Kidney (tissue), 14 donors: ENCODE data around the gene CD44. TPM values are rescaled to one million over a fixed set of nuclear protein-coding genes. Genes with fewer than 3 reads are reported as not detected.
A peak's percentile ranks its signal among the peaks of the same experiment; 100 is the strongest.
"Not testable (repeated sequence)": the region's sequence is repeated elsewhere in the genome, so short reads cannot be mapped to it uniquely, and the experiment has no call there.

Experiments
- DNase-seq, 5 donors: peaks; one replicate each; pipeline ENCODE4 v3.0.0-alpha.2; 2013 to 2020
- FAIRE-seq: peaks from 2 replicates; lab custom pipeline; 2012; peaks lifted over from hg19 to GRCh38; lab: Jason Lieb, UNC
- H3K27ac ChIP-seq, 2 donors: one replicate each; pipeline ENCODE4 v1.7.0; 2013; ENCODE audit warnings: low read depth in 2 of 2, low read length in 2 of 2, inconsistent platforms in 1 of 2
- H3K27me3 ChIP-seq: one replicate; pipeline ENCODE4 v1.7.1; 2013; ENCODE audit warnings: low read length, inconsistent platforms; ENCODE audit not compliant: control insufficient read depth, insufficient read depth
- H3K36me3 ChIP-seq, 3 donors: one replicate each; pipeline versions ENCODE4 v1.7.0 to v1.7.1; 2013; ENCODE audit warnings: low read length in 3 of 3, control low read depth in 1 of 3, inconsistent platforms in 1 of 3; ENCODE audit not compliant: insufficient read depth in 3 of 3, control insufficient read depth in 2 of 3
- H3K4me1 ChIP-seq, 3 donors: one replicate each; pipeline versions ENCODE4 v1.7.0 to v1.7.1; 2013; ENCODE audit warnings: low read length in 3 of 3, inconsistent platforms in 1 of 3, low read depth in 1 of 3; ENCODE audit not compliant: control insufficient read depth in 2 of 3, insufficient read depth in 2 of 3
- H3K4me3 ChIP-seq, 3 donors: one replicate each; pipeline versions ENCODE4 v1.7.0 to v1.8.1; 2013; ENCODE audit warnings: low read length in 3 of 3, control low read depth in 1 of 3, inconsistent platforms in 1 of 3
- H3K9ac ChIP-seq, 3 donors: one replicate each; pipeline versions ENCODE4 v1.7.0 to v1.7.1; 2013; ENCODE audit warnings: low read length in 3 of 3, control low read depth in 1 of 3, inconsistent platforms in 1 of 3
- H3K9me3 ChIP-seq, 3 donors: one replicate each; pipeline versions ENCODE4 v1.7.0 to v1.7.1; 2013; ENCODE audit warnings: low read length in 3 of 3, control low read depth in 1 of 3, inconsistent platforms in 1 of 3; ENCODE audit not compliant: control insufficient read depth in 2 of 3, insufficient read depth in 1 of 3
- intact Hi-C: fragments of 100-400 bp; cut with DNase I; formaldehyde crosslinking; loops from one replicate; pipeline ENCODE4 v1.11.1; 2022
- polyA plus RNA-seq: library from polyadenylated mRNA; stranded (reverse); fragments of 350-450 nt; fragmentation: Illumina TruSeq; extraction: RNeasy Lipid Tissue Mini Kit (QIAGEN cat#74804); gene quantifications from one replicate; pipeline ENCODE4 v1.2.3, GENCODE V29; 2014; ENCODE audit warnings: low read depth, low replicate concordance; ENCODE audit not compliant: insufficient read depth
- total RNA-seq: library from RNA; stranded (reverse); fragmentation: NEBNext Ultra II Directional; extraction: Animal tissue kit (Norgen Biotek cat#: 25700); gene quantifications from one replicate; pipeline ENCODE4 v1.2.1, GENCODE V29; 2021
- TF ChIP-seq, protein P1 (sequence below): IDR thresholded peaks from 3 replicates; pipeline ENCODE4 v1.5.1; 2012; ENCODE audit warnings: mild to moderate bottlenecking, moderate library complexity, borderline replicate concordance; ENCODE audit not compliant: insufficient read depth; ENCODE audit errors: extremely low read depth
- donor health status: control.
- donor health status: control.
- donor health status: control.
- donor health status: control.
- donor health status: control.
- donor health status: DM: yes; HTN: yes; CAD: no.
- donor health status: Normal renal cell carcinoma (clear cell type).

The CD44 gene
- total and polyA plus RNA-seq, 2 donors from 2014 or later: 13.8 to 235 TPM

DNA sequence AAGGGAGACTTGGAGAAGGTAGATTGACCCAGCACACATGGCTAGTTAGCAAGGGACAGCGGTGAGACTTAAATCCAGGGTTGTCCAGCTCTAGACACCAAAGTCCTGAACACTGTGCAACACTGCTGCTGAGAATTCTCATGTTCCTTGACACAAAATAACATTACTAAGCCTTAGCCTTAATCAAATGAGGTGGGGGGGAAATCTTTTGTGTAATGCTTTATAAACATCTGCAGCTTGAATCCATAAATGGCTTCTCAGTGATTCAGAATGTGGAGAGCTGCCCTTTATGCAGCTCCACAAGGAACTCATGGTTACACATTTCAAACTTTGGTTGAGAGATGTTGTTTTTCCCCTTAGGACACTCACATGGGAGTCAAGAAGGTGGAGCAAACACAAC is 80.0 kb downstream of the CD44 start:
- no peak overlapping the region for H3K9ac ChIP-seq
- no peaks in the 10 kb centered on the region for H3K27me3 ChIP-seq
- DNase-seq: peak in 1 of 5 donors; percentile 19
- no peaks in the 10 kb centered on the region for H3K4me1 ChIP-seq
- no peaks in the 10 kb centered on the region for H3K9me3 ChIP-seq
- no peaks in the 10 kb centered on the region for H3K36me3 ChIP-seq
- no peak overlapping the region for H3K4me3 ChIP-seq
- H3K27ac ChIP-seq: no peak overlapping the region
- FAIRE-seq: no peak
- intact Hi-C loops: no loop called here
- TF ChIP-seq, protein P1, sequence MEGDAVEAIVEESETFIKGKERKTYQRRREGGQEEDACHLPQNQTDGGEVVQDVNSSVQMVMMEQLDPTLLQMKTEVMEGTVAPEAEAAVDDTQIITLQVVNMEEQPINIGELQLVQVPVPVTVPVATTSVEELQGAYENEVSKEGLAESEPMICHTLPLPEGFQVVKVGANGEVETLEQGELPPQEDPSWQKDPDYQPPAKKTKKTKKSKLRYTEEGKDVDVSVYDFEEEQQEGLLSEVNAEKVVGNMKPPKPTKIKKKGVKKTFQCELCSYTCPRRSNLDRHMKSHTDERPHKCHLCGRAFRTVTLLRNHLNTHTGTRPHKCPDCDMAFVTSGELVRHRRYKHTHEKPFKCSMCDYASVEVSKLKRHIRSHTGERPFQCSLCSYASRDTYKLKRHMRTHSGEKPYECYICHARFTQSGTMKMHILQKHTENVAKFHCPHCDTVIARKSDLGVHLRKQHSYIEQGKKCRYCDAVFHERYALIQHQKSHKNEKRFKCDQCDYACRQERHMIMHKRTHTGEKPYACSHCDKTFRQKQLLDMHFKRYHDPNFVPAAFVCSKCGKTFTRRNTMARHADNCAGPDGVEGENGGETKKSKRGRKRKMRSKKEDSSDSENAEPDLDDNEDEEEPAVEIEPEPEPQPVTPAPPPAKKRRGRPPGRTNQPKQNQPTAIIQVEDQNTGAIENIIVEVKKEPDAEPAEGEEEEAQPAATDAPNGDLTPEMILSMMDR: no peak

DNA sequence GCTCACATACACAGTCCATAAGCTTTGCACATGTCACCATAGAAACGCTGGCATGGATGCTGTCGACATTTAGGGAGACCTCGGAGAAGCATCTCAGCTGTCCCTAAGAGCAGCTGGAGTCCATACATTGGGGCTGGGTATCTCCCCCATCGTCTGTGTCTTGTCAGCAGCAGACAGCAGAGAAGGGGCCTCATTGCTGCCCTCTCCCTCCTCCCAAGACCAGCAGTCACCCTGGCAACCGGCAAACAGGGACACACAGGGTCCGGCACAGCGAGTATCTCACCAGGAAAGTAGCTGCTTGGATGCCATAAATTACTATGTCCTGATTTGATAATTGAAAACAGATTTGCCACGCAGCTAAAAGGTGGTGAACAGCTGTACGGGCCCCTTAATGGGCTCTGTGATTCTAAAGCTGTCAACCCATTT is 84.4 kb downstream of the CD44 start:
- H3K4me1 ChIP-seq: no peaks in the 10 kb centered on the region
- FAIRE-seq: no peak
- TF ChIP-seq, protein P1: no peak
- no peak overlapping the region for H3K27ac ChIP-seq
- H3K9ac ChIP-seq: no peak overlapping the region
- no peaks in the 10 kb centered on the region for H3K36me3 ChIP-seq
- intact Hi-C loops: no loop called here
- no peaks in the 10 kb centered on the region for H3K27me3 ChIP-seq
- H3K9me3 ChIP-seq: no peaks in the 10 kb centered on the region
- peak; percentile 66 to 94 (median 84) for DNase-seq
- H3K4me3 ChIP-seq: no peak overlapping the region

DNA sequence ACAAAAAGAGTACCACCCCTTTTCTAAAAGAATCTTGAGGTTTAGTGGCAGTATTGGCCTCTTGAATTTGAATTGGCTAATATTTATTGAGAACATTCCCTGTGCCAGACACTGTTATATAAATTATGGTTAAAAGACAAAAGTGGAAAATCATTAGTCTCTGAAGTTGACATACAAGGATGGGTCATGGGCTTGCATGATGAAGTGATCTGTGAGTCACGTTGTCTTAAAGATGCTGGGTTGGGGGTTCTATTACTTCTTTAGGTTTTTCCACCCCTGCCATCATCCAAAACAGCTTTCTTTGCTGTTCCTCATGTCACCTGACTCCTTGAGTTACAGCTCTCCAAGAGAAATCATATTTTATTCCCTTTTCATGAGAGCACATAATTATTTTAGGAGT is 85.0 kb downstream of the CD44 start:
- no peaks in the 10 kb centered on the region for H3K36me3 ChIP-seq
- no peak overlapping the region for H3K4me3 ChIP-seq
- DNase-seq (no peak), FAIRE-seq (no peak)
- H3K9ac ChIP-seq: no peak overlapping the region
- no peaks in the 10 kb centered on the region for H3K27me3 ChIP-seq
- no peaks in the 10 kb centered on the region for H3K4me1 ChIP-seq
- no peak overlapping the region for H3K27ac ChIP-seq
- TF ChIP-seq, protein P1: no peak
- no peaks in the 10 kb centered on the region for H3K9me3 ChIP-seq
- intact Hi-C loops: no loop called here

DNA sequence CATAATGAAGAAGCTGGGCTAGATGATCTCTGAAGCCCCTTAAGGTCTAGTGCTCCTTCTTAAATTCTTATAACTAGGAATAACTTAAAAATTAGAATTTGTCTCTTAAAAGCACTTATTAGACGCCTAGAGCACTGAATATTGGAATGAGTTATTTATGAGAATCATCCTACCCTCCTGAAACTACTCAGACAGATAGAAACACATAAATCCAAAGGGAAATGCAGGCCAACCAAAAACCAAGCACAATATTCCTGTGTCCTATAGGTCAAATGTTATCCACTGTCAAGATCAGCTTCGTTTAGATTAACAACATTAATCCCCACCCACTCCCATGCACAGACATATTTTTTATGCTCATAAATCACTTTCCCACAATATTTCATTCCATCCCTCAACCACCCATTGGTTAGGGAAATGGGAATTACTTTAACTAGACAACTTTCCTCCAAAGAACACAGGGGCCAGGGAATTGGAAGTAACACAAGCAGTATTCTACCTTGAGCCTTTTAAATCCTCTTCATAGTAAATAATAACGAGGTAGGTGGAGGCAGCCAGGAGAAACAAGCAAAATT is 87.1 kb downstream of the CD44 start:
- Histone ChIP-seq H3K9ac (no peak overlapping the region), H3K36me3 (no peaks in the 10 kb centered on the region), H3K9me3 (no peaks in the 10 kb centered on the region), H3K4me1 (no peaks in the 10 kb centered on the region), H3K27ac (no peak overlapping the region), H3K4me3 (no peak overlapping the region), H3K27me3 (no peaks in the 10 kb centered on the region)
- DNase-seq (no peak), FAIRE-seq (no peak)
- TF ChIP-seq, protein P1: no peak
- intact Hi-C loops: no loop called here

DNA sequence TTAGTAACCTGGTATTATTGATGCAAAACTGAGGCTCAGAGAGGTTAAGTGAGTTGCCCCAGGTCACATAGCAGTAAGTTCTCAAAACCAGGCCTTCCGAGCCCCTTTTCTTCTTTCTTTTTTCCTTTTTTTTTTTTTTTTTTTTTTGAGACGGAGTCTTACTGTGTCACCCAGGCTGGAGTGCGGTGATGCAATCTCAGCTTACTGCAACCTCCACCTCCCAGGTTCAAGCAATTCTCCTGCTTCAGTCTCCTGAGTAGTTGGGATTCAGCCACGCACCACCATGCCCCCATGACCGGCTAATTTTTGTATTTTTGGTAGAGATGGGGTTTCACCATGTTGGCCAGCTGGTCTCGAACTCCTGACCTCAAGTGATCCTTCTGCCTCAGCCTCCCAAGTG is 87.8 kb downstream of the CD44 start:
- DNase-seq, intact Hi-C loops, H3K27ac ChIP-seq, H3K4me1 ChIP-seq, H3K4me3 ChIP-seq, FAIRE-seq, H3K9me3 ChIP-seq, H3K27me3 ChIP-seq, H3K36me3 ChIP-seq, H3K9ac ChIP-seq: not testable (repeated sequence)
